Measurements from ENCODE around the gene NTF3. TPM values are rescaled to one million over a fixed set of nuclear protein-coding genes. Genes with fewer than 3 reads are reported as not detected.

Gene NTF3
- total RNA-seq, 1 experiment from 2014 or later, result not detected

GRCh38 chr12:5430641-5431603 lies 986 bp upstream of the NTF3 start:
- POLR2A ChIA-PET, result no interaction called here
- Histone ChIP-seq H3K4me1 (ENCODE audit: control insufficient read depth in 1 of 2, insufficient read depth in 2 of 2, low read length in 2 of 2) (peaks cover 0 to 5% of the 10 kb centered on the region in 2 experiments; a peak in 2 of 4 replicates), H3K4me2 (ENCODE audit: low read length) (no peak overlapping the region), H2AFZ (ENCODE audit: low read depth, low read length, poor library complexity, severe bottlenecking) (no peak overlapping the region), H3K4me3 (replicated peaks in 1 of 2; ENCODE audit: low read depth in 1 of 2, low read length in 2 of 2) (no peak overlapping the region), H3K9ac (ENCODE audit: low read length) (no peak overlapping the region), H3K9me3 (ENCODE audit: control insufficient read depth in 1 of 2, insufficient read depth in 1 of 2, low read depth in 1 of 2, low read length in 2 of 2) (no peaks in the 10 kb centered on the region), H3K79me2 (ENCODE audit: insufficient read depth, low read length) (no peaks in the 10 kb centered on the region), H3K9me2 (ENCODE audit: insufficient read depth) (no peaks in the 10 kb centered on the region), H3K27ac (ENCODE audit: low read depth, low read length) (no peak overlapping the region), H3K36me3 (ENCODE audit: control insufficient read depth in 1 of 2, insufficient read depth in 2 of 2, low read length in 2 of 2) (no peaks in the 10 kb centered on the region), H3K27me3 (ENCODE audit: insufficient read depth, low read length) (peaks cover 16% of the 10 kb centered on the region; the same call in 1 of the 2 replicates), H4K20me1 (ENCODE audit: insufficient read depth) (no peaks in the 10 kb centered on the region)
- TF ChIP-seq RAD21 (IDR thresholded peaks at IDR 0.05; ENCODE audit: low read depth), result no peak
- TF ChIP-seq, protein P1, sequence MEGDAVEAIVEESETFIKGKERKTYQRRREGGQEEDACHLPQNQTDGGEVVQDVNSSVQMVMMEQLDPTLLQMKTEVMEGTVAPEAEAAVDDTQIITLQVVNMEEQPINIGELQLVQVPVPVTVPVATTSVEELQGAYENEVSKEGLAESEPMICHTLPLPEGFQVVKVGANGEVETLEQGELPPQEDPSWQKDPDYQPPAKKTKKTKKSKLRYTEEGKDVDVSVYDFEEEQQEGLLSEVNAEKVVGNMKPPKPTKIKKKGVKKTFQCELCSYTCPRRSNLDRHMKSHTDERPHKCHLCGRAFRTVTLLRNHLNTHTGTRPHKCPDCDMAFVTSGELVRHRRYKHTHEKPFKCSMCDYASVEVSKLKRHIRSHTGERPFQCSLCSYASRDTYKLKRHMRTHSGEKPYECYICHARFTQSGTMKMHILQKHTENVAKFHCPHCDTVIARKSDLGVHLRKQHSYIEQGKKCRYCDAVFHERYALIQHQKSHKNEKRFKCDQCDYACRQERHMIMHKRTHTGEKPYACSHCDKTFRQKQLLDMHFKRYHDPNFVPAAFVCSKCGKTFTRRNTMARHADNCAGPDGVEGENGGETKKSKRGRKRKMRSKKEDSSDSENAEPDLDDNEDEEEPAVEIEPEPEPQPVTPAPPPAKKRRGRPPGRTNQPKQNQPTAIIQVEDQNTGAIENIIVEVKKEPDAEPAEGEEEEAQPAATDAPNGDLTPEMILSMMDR (IDR thresholded peaks at IDR 0.05 in 2 of 3, conservative IDR thresholded peaks at IDR 0.05 in 1 of 3; ENCODE audit: borderline replicate concordance in 1 of 3, insufficient read depth in 1 of 3, low read depth in 2 of 3, low read length in 2 of 3), result no peak
- no peak for TF ChIP-seq POLR2AphosphoS5 (IDR thresholded peaks at IDR 0.05; ENCODE audit: low read depth, low read length)
- no peak for TF ChIP-seq ELF1 (IDR thresholded peaks at IDR 0.05; ENCODE audit: borderline replicate concordance, low read depth)
- no peak for TF ChIP-seq REST (IDR thresholded peaks at IDR 0.05; ENCODE audit: low read depth)
- TF ChIP-seq POLR2A (IDR thresholded peaks at IDR 0.05; ENCODE audit: borderline replicate concordance, extremely low read depth, insufficient read depth, insufficient read length), result no peak
- intact Hi-C loops (cut with micrococcal nuclease), result no loop called here
- CTCF ChIA-PET, result no interaction called here
- RAD21 ChIA-PET (ENCODE audit: low non-redundant PET in 1 of 2, low total read pairs in 2 of 2, uncharacterized antibody in 2 of 2, unreplicated experiment in 2 of 2), result no interaction called here
- DNase-seq (ENCODE audit: low read depth, low spot score), result no peak
- BruUV-seq (replicated peaks), result no TSS peak
- ATAC-seq, result no peak
